GM19397 (cell line): ENCODE data around the gene ACR.
"Not testable (repeated sequence)": the region's sequence is repeated elsewhere in the genome, so short reads cannot be mapped to it uniquely, and the experiment has no call there.

Experiments
- ATAC-seq: cut with Tn5 transposase; IDR thresholded peaks from one replicate; pipeline ENCODE4 v1.9.1; 2021; ENCODE audit warnings: mild to moderate bottlenecking, moderate library complexity; ENCODE audit not compliant: unreplicated experiment

ACR gene

GRCh38 chr22:50761829-50762228, 23.8 kb downstream of the ACR start:
- not testable (repeated sequence) for ATAC-seq

GRCh38 chr22:50764288-50764687, 26.3 kb downstream of the ACR start:
- ATAC-seq, result not testable (repeated sequence)

GRCh38 chr22:50775132-50775531, 37.1 kb downstream of the ACR start:
- ATAC-seq, result not testable (repeated sequence)

- not testable (repeated sequence) for ATAC-seq
Observed at GRCh38 chr22:50777631-50778030, 39.6 kb downstream of the ACR start.

- ATAC-seq, result not testable (repeated sequence)
Observed at GRCh38 chr22:50780244-50780643, 42.2 kb downstream of the ACR start.

GRCh38 chr22:50782253-50782652, 44.2 kb downstream of the ACR start:
- not testable (repeated sequence) for ATAC-seq

GRCh38 chr22:50783033-50783879, 45.3 kb downstream of the ACR start, which contains the start of gene RABL2B:
TSS of gene RABL2B (minus strand) at chr22:50783636. CDS start at chr22:50782294, 1,342 bp downstream.
- peak; percentile 93 for ATAC-seq

- peak; percentile 7 for ATAC-seq
Observed at GRCh38 chr22:50783880-50784276, 45.9 kb downstream of the ACR start.

GRCh38 chr22:50785289-50785688, 47.3 kb downstream of the ACR start:
- not testable (repeated sequence) for ATAC-seq

- ATAC-seq, result not testable (repeated sequence)
Observed at GRCh38 chr22:50786936-50787335, 48.9 kb downstream of the ACR start.
